IPS-15b (cell line): Measurements from ENCODE around the gene MYO1D.
A peak's percentile ranks its signal among the peaks of the same experiment; 100 is the strongest.

ENCODE experiments used
- H3K27me3 ChIP-seq: one replicate; pipeline ENCODE4 v1.6.1; 2013; ENCODE audit warnings: low read length; ENCODE audit not compliant: control insufficient read depth, insufficient read depth
- H3K36me3 ChIP-seq: one replicate; pipeline ENCODE4 v1.6.1; 2013; ENCODE audit warnings: low read length; ENCODE audit not compliant: control insufficient read depth, insufficient read depth
- H3K4me1 ChIP-seq: one replicate; pipeline ENCODE4 v1.6.1; 2013; ENCODE audit warnings: mild to moderate bottlenecking, low read length; ENCODE audit not compliant: control insufficient read depth, insufficient read depth
- H3K4me3 ChIP-seq: one replicate; pipeline ENCODE4 v1.5.1; 2013; ENCODE audit warnings: low read depth, low read length
- H3K9ac ChIP-seq: one replicate; pipeline ENCODE4 v1.6.1; 2013; ENCODE audit warnings: low read depth, mild to moderate bottlenecking, low read length
- H3K9me3 ChIP-seq: one replicate; pipeline ENCODE4 v1.6.1; 2013; ENCODE audit warnings: mild to moderate bottlenecking, low read length; ENCODE audit not compliant: control insufficient read depth, insufficient read depth

The MYO1D gene

GRCh38 chr17:32488604-32489180, 388.2 kb downstream of the MYO1D start:
- Histone ChIP-seq H3K9ac (no peak overlapping the region), H3K36me3 (peaks cover 14% of the 10 kb centered on the region), H3K9me3 (no peaks in the 10 kb centered on the region), H3K4me1 (peaks cover 16% of the 10 kb centered on the region), H3K4me3 (no peak overlapping the region), H3K27me3 (no peaks in the 10 kb centered on the region)

GRCh38 chr17:32488177-32488542, 388.8 kb downstream of the MYO1D start:
- H3K9me3 ChIP-seq: no peaks in the 10 kb centered on the region
- peak overlapping the region; percentile 47 for H3K9ac ChIP-seq
- H3K4me1 ChIP-seq: peaks cover 17% of the 10 kb centered on the region
- H3K36me3 ChIP-seq: peaks cover 14% of the 10 kb centered on the region
- H3K4me3 ChIP-seq: peak overlapping the region; percentile 82
- H3K27me3 ChIP-seq: no peaks in the 10 kb centered on the region

- H3K4me1 ChIP-seq: peaks cover 17% of the 10 kb centered on the region
- peaks cover 14% of the 10 kb centered on the region for H3K36me3 ChIP-seq
- H3K4me3 ChIP-seq: peak overlapping the region; percentile 82
- H3K9ac ChIP-seq: peak overlapping the region; percentile 65
- H3K9me3 ChIP-seq: no peaks in the 10 kb centered on the region
- no peaks in the 10 kb centered on the region for H3K27me3 ChIP-seq
Measured at GRCh38 chr17:32487473-32488176, 389.3 kb downstream of the MYO1D start.

- H3K4me1 ChIP-seq: peaks cover 17% of the 10 kb centered on the region
- peak within 1 kb of the TSS; percentile 82 for H3K4me3 ChIP-seq
- H3K27me3 ChIP-seq: no peaks in the 10 kb centered on the region
- H3K9me3 ChIP-seq: no peaks in the 10 kb centered on the region
- H3K36me3 ChIP-seq: peaks cover 14% of the 10 kb centered on the region
- peak within 1 kb of the TSS; percentile 65 for H3K9ac ChIP-seq
Measured at GRCh38 chr17:32486701-32487472, 390.0 kb downstream of the MYO1D start, which contains the start of gene CDK5R1. CDK5R1 (plus strand) TSS chr17:32486993; CDS start chr17:32487621, 628 bp downstream.

- H3K36me3 ChIP-seq: peaks cover 14% of the 10 kb centered on the region
- no peaks in the 10 kb centered on the region for H3K9me3 ChIP-seq
- H3K9ac ChIP-seq: peak overlapping the region; percentile 47
- H3K4me3 ChIP-seq: peak overlapping the region; percentile 46
- peaks cover 17% of the 10 kb centered on the region for H3K4me1 ChIP-seq
- no peaks in the 10 kb centered on the region for H3K27me3 ChIP-seq
Measured at GRCh38 chr17:32486111-32486700, 390.7 kb downstream of the MYO1D start.

GRCh38 chr17:32485261-32486110, 391.4 kb downstream of the MYO1D start:
- Histone ChIP-seq H3K27me3 (no peaks in the 10 kb centered on the region), H3K4me1 (peaks cover 17% of the 10 kb centered on the region), H3K9me3 (no peaks in the 10 kb centered on the region), H3K36me3 (peaks cover 16% of the 10 kb centered on the region), H3K4me3 (peak overlapping the region; percentile 46), H3K9ac (no peak overlapping the region)

- no peak overlapping the region for H3K9ac ChIP-seq
- no peaks in the 10 kb centered on the region for H3K9me3 ChIP-seq
- peaks cover 17% of the 10 kb centered on the region for H3K4me1 ChIP-seq
- H3K27me3 ChIP-seq: no peaks in the 10 kb centered on the region
- H3K36me3 ChIP-seq: peaks cover 19% of the 10 kb centered on the region
- H3K4me3 ChIP-seq: no peak overlapping the region
Measured at GRCh38 chr17:32484628-32485027, 392.3 kb downstream of the MYO1D start.

GRCh38 chr17:32484041-32484461, 392.9 kb downstream of the MYO1D start:
- Histone ChIP-seq H3K4me1 (peaks cover 14% of the 10 kb centered on the region), H3K9me3 (no peaks in the 10 kb centered on the region), H3K27me3 (no peaks in the 10 kb centered on the region), H3K36me3 (peaks cover 25% of the 10 kb centered on the region), H3K9ac (no peak overlapping the region), H3K4me3 (no peak overlapping the region)

GRCh38 chr17:32483451-32484019, 393.4 kb downstream of the MYO1D start:
- Histone ChIP-seq H3K27me3 (no peaks in the 10 kb centered on the region), H3K9ac (no peak overlapping the region), H3K9me3 (no peaks in the 10 kb centered on the region), H3K4me1 (peaks cover 14% of the 10 kb centered on the region), H3K4me3 (no peak overlapping the region), H3K36me3 (peaks cover 27% of the 10 kb centered on the region)

- Histone ChIP-seq H3K4me1 (peaks cover 8% of the 10 kb centered on the region), H3K9me3 (no peaks in the 10 kb centered on the region), H3K9ac (no peak overlapping the region), H3K4me3 (no peak overlapping the region), H3K36me3 (peaks cover 22% of the 10 kb centered on the region), H3K27me3 (no peaks in the 10 kb centered on the region)
Measured at GRCh38 chr17:32482568-32483320, 394.2 kb downstream of the MYO1D start.
